HG03558 (cell line): ENCODE results near the gene FLNB.

Experiments
- ATAC-seq: cut with Tn5 transposase; IDR thresholded peaks from one replicate; pipeline ENCODE4 v1.9.1; 2021; ENCODE audit warnings: moderate number of reproducible peaks; ENCODE audit not compliant: unreplicated experiment; ENCODE audit errors: extremely low read depth

FLNB gene

DNA sequence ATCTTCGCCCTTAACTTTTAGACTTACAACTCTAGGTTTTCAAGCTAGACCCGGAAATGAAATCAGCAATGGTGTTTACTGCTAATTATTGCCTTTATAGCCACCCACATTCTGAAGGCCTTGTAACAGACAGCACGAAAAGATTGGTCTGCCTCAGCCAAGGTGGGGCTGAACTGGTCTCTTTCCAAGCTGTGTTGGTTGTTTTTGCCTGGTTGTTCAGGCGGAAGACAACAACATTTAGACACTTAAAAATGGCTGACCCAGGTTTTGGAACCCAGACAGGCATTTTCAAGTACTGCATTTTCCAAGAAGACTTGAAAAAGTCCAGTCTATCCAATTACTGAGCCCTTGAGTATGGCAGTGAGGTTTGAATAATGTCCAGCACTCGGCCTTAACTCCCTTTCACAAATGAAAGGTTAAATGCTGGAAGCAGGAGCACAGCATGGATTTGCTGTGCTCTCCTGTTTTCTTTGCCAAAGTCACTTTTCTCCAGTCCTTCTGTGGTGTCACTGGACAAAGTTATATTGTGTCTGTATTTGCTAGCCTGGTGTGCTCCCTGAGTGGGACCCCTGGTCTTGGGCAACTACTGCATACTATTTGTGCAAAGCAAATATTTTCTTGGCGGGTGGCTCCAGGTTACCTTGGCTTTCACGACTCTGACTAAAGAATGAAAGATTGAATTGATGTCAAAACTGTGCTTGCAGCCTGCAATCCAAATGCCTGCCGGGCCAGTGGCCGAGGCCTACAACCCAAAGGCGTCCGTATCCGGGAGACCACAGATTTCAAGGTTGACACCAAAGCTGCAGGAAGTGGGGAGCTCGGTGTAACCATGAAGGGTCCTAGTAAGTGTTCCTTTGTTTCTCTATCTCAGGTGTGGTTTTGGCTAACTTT lies 93.5 kb downstream of the FLNB start:
- no peak for ATAC-seq

- no peak for ATAC-seq
Observed at GRCh38 chr3:58102390-58102750, 94.1 kb downstream of the FLNB start.

DNA sequence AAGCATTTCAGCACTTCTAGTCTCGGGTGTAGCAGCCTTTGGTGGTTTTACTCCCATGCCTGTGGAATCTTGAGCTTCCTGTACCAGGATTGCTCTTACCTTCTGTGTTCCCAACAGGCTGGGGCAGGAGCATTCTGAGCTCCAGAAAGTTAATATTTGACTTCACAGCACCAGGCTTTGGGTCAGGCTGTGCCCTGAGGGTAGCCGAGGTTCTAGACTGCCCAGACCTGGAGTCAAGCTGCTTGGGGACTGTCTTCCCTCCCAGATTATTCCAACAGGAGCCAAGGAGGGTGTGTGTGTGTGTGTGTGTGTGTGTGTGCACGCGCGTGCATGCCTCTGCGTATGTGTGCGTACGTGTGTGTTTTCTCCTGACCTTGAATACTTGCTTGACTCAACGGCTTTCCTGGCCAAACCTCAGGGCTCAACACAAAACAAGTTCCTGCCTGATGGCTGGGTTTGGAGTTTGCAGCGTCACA lies 94.8 kb downstream of the FLNB start:
- no peak for ATAC-seq

- no peak for ATAC-seq
Observed at GRCh38 chr3:58104151-58104550, 95.9 kb downstream of the FLNB start.

GRCh38 chr3:58104712-58105111 lies 96.5 kb downstream of the FLNB start:
- ATAC-seq = no peak

- no peak for ATAC-seq
Observed at GRCh38 chr3:58105196-58105595, 97.0 kb downstream of the FLNB start.

DNA sequence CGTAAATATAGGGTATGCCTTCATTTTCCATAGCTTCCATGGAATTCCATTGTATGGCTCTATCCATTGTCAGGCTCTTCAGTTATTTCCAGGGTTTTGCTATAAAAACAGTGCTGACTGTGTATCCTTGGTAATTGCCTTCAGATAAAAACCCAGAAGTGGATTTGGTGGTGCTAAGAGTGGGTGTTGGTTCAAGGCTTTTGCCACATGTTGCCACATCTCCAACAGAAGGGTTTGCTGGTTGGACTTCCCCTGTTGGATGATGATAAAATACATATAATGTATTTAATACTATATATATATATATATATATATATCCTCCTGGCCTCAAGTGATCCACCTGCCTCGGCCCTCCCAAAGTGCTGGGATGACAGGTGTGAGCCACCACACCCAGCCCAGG lies 97.8 kb downstream of the FLNB start:
- no peak for ATAC-seq

- no peak for ATAC-seq
Observed at GRCh38 chr3:58106640-58107039, 98.4 kb downstream of the FLNB start.

- no peak for ATAC-seq
Observed at GRCh38 chr3:58107597-58107996, 99.4 kb downstream of the FLNB start.

DNA sequence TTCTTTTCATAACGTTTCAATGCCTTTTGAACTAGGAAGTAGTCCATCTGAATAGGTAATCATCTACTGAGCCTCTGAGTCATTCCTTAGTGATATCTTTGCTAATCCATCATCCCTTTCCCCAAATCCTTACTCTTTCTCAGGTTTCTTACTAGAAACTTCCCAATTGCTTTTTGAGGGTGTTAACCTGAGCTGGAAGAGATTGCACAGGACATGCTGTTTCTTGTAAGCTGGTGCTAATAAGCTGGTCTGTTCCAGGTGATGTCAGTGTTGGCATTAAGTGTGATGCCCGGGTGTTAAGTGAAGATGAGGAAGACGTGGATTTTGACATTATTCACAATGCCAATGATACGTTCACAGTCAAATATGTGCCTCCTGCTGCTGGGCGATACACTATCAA lies 101.5 kb downstream of the FLNB start:
- no peak for ATAC-seq

- no peak for ATAC-seq
Observed at GRCh38 chr3:58111513-58112184, 103.4 kb downstream of the FLNB start.

- ATAC-seq = no peak
Observed at GRCh38 chr3:58112185-58112535, 103.9 kb downstream of the FLNB start.

DNA sequence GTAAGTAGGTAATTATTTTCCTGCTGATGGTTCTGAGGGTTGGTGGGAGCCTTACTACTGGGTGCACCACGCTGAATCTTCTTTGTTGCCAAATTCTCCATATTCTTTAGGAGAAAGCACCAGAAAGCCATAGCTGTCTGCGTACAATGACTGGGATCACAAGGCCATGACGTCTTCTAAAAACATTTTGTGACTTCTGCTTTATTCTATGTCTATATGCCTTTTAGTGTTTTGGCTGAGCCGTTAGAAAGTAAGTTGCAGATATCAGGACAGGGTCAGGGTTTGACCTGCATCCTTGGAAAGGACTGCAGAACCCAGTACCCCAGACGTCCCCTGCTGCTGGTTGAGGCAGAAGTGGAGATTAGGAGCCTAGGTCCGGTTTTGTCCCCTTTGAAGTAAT lies 107.0 kb downstream of the FLNB start:
- ATAC-seq = no peak

- ATAC-seq = peak; percentile 44
Observed at GRCh38 chr3:58116161-58116955, 108.1 kb downstream of the FLNB start.

- ATAC-seq = no peak
Observed at GRCh38 chr3:58116985-58117384, 108.8 kb downstream of the FLNB start.

DNA sequence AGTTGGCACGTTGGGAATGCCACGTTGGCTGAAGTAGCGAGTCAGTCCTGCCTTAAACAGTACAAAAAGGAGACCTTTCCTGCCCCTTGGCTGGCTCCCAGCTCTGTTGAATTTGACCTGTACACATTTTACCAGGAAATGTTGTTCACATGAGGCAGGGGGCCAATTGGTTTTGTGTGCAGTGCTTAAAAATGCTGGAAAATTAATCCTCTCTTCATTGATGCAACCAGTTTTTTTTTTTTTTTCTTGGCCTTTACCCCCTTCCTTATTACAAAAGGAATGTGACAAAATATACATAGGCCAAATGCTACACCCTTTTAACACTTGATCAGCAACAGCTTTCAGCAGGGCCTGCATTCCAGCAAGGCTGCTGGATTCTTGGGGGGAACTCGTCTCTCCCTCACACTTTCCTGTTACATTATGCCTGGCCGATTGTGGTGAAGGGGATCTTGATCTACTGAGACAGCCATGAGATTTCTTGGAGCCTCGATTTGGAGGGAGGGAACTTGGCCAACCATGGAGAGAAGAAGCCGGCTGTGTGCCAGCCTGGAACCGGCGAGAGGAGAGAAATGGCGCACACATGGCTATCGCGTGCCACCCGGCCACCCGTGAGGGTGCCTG lies 109.4 kb downstream of the FLNB start:
- no peak for ATAC-seq

GRCh38 chr3:58119186-58119585 lies 111.0 kb downstream of the FLNB start:
- no peak for ATAC-seq

DNA sequence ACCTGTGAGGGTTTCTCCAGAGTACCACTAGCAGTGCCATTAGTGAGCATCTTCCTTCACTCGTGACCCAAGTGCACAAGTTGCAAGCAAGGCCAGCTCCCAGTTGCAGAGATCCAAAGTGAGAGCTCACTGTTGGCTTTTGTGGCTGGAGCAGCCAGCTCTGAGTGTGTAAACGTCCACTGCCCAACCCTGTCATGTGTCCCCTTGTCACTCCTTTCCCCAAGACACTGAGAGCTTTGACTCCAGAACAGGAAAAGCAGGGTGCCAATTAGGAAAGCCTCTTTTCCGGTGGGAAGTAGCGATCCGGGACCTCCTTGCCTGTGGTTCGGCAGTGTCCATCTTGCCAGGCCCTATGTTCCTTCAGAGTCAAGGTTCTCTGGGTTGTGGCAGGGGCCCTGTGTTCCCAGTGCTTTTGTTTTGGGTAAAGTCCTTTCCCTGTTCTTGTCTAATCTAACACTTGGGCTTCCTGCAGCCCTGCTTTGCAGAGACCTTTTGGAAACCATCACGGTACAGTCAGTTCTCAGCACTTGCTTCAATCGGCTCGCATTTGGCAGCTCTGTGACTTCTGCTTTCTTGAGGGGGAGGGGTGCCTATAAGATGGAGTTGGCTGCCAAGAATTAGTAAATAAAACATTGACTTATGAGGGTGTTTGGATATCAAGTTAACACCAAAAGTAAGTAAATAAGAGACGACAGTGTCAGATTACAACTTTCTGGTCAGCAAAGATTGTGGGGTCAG lies 112.0 kb downstream of the FLNB start:
- no peak for ATAC-seq

DNA sequence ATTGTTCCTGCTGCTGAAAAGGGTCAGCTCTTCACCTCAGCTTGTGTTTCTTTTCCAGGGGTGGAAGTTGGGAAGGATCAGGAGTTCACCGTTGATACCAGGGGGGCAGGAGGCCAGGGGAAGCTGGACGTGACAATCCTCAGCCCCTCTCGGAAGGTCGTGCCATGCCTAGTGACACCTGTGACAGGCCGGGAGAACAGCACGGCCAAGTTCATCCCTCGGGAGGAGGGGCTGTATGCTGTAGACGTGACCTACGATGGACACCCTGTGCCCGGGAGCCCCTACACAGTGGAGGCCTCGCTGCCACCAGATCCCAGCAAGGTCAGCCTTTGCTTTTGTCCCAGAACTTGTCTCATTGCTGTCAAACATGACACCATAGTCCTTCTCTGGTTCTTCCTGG lies 113.0 kb downstream of the FLNB start:
- no peak for ATAC-seq
